Measurements from ENCODE around the gene MED25. TPM values are rescaled to one million over a fixed set of nuclear protein-coding genes. Genes with fewer than 3 reads are reported as not detected.

The MED25 gene
- total RNA-seq, 1 experiment from 2014 or later = 99.6 TPM

GRCh38 chr19:49799271-49799797, 18.8 kb upstream of the MED25 start:
- Histone ChIP-seq H3K4me2 (no peak overlapping the region), H4K20me1 (ENCODE audit: insufficient read depth) (no peaks in the 10 kb centered on the region; the same call in 1 of the 2 replicates), H3K36me3 (ENCODE audit: low read depth) (peaks cover 5% of the 10 kb centered on the region; the same call in 1 of the 2 replicates), H3K4me3 (no peak overlapping the region), H3K9me3 (ENCODE audit: insufficient read depth, low read depth) (no peaks in the 10 kb centered on the region), H2AFZ (no peak overlapping the region), H3F3A (ENCODE audit: insufficient read depth, low read depth) (peaks cover 7% of the 10 kb centered on the region; the same call in 1 of the 2 replicates), H3K27ac (no peak overlapping the region), H3K27me3 (ENCODE audit: insufficient read depth, low read depth) (no peaks in the 10 kb centered on the region), H3K4me1 (replicated peaks; ENCODE audit: insufficient read depth) (no peaks in the 10 kb centered on the region), H3K79me2 (ENCODE audit: low read depth) (no peaks in the 10 kb centered on the region), H3K9me2 (ENCODE audit: insufficient read depth) (no peaks in the 10 kb centered on the region)
- DNase-seq = no peak
- intact Hi-C loops (cut with micrococcal nuclease; ENCODE audit: unreplicated experiment) = no loop called here
- POLR2A ChIA-PET (ENCODE audit: unreplicated experiment) = no interaction called here
- CTCF ChIA-PET = no interaction called here
- BruUV-seq (replicated peaks) = no TSS peak
- TF ChIP-seq CTCF (conservative IDR thresholded peaks at IDR 0.05) (no peak), EZH2 (IDR thresholded peaks at IDR 0.05; ENCODE audit: low read depth) (no peak)

GRCh38 chr19:49799798-49800376, 18.2 kb upstream of the MED25 start:
- intact Hi-C loops (cut with micrococcal nuclease; ENCODE audit: unreplicated experiment) = no loop called here
- Histone ChIP-seq H4K20me1 (ENCODE audit: insufficient read depth) (no peaks in the 10 kb centered on the region; the same call in none of the 2 replicates), H3K4me2 (no peak overlapping the region), H3K4me3 (no peak overlapping the region), H2AFZ (no peak overlapping the region), H3K4me1 (replicated peaks; ENCODE audit: insufficient read depth) (no peaks in the 10 kb centered on the region), H3K36me3 (ENCODE audit: low read depth) (peaks cover 5% of the 10 kb centered on the region; the same call in 1 of the 2 replicates), H3F3A (ENCODE audit: insufficient read depth, low read depth) (peaks cover 10% of the 10 kb centered on the region; the same call in 1 of the 2 replicates), H3K27ac (no peak overlapping the region), H3K9me3 (ENCODE audit: insufficient read depth, low read depth) (no peaks in the 10 kb centered on the region), H3K79me2 (ENCODE audit: low read depth) (no peaks in the 10 kb centered on the region), H3K27me3 (ENCODE audit: insufficient read depth, low read depth) (no peaks in the 10 kb centered on the region), H3K9me2 (ENCODE audit: insufficient read depth) (no peaks in the 10 kb centered on the region)
- TF ChIP-seq EZH2 (IDR thresholded peaks at IDR 0.05; ENCODE audit: low read depth) (no peak), CTCF (conservative IDR thresholded peaks at IDR 0.05) (no peak; the same call in 1 of the 2 replicates)
- BruUV-seq (replicated peaks) = no TSS peak
- ChIA-PET CTCF (interaction anchor here (0.7 kb wide), 1 partner anchor 69 kb away, joined by 3 read pairs; no protein-coding TSS in a partner anchor), POLR2A (ENCODE audit: unreplicated experiment) (no interaction called here)
- DNase-seq = no peak

- Histone ChIP-seq H3K9me3 (ENCODE audit: insufficient read depth, low read depth) (no peaks in the 10 kb centered on the region), H3F3A (ENCODE audit: insufficient read depth, low read depth) (peaks cover 11% of the 10 kb centered on the region; the same call in 1 of the 2 replicates), H3K79me2 (ENCODE audit: low read depth) (no peaks in the 10 kb centered on the region), H3K9me2 (ENCODE audit: insufficient read depth) (no peaks in the 10 kb centered on the region), H3K27ac (no peak overlapping the region), H3K36me3 (ENCODE audit: low read depth) (peaks cover 5% of the 10 kb centered on the region; the same call in 1 of the 2 replicates), H3K4me1 (replicated peaks; ENCODE audit: insufficient read depth) (no peaks in the 10 kb centered on the region), H4K20me1 (ENCODE audit: insufficient read depth) (no peaks in the 10 kb centered on the region; the same call in none of the 2 replicates), H2AFZ (no peak overlapping the region), H3K27me3 (ENCODE audit: insufficient read depth, low read depth) (no peaks in the 10 kb centered on the region), H3K4me2 (no peak overlapping the region), H3K4me3 (no peak overlapping the region)
- BruUV-seq (replicated peaks) = no TSS peak
- intact Hi-C loops (cut with micrococcal nuclease; ENCODE audit: unreplicated experiment) = no loop called here
- no peak for TF ChIP-seq EZH2 (IDR thresholded peaks at IDR 0.05; ENCODE audit: low read depth)
- TF ChIP-seq CTCF (conservative IDR thresholded peaks at IDR 0.05) = no peak
- CTCF ChIA-PET = interaction anchor here (0.7 kb wide), 1 partner anchor 69 kb away, joined by 3 read pairs; no protein-coding TSS in a partner anchor
- DNase-seq = no peak
- POLR2A ChIA-PET (ENCODE audit: unreplicated experiment) = no interaction called here
These were observed 17.3 kb upstream of the MED25 start for GRCh38 chr19:49800771-49801170.
